IMR-90 (cell line): ENCODE results near the gene STX8.

ENCODE experiments used
- CEBPB ChIP-seq: IDR thresholded peaks from 2 replicates; pipeline ENCODE4 v1.6.1; 2012; ENCODE audit warnings: low read depth, low read length, improper control_type of control experiment
- CTCF ChIP-seq: conservative IDR thresholded peaks from 2 replicates; pipeline ENCODE4 v1.5.1; 2012; ENCODE audit warnings: mild to moderate bottlenecking, low read depth, low read length, improper control_type of control experiment
- ELK1 ChIP-seq: fragments of 150-350 bp; IDR thresholded peaks from 2 replicates; pipeline ENCODE4 v1.6.1; 2016; ENCODE audit warnings: low read depth, mild to moderate bottlenecking, low read length, moderate library complexity, borderline replicate concordance
- FOS ChIP-seq: fragments of 150-350 bp; IDR thresholded peaks from 2 replicates; pipeline ENCODE4 v1.6.1; 2016; ENCODE audit warnings: low read depth, low read length
- MAZ ChIP-seq: IDR thresholded peaks from 2 replicates; pipeline ENCODE4 v1.6.1; 2012; ENCODE audit warnings: low read depth, mild to moderate bottlenecking, low read length, improper control_type of control experiment, moderate library complexity, borderline replicate concordance
- MXI1 ChIP-seq: IDR thresholded peaks from 2 replicates; pipeline ENCODE4 v1.6.1; 2012; ENCODE audit warnings: low read depth, mild to moderate bottlenecking, low read length, moderate library complexity, borderline replicate concordance
- NFE2L2 ChIP-seq: fragments of 150-350 bp; IDR thresholded peaks from 2 replicates; pipeline ENCODE4 v1.6.1; 2016; ENCODE audit warnings: low read depth, mild to moderate bottlenecking, low read length
- POLR2A ChIP-seq: IDR thresholded peaks from 2 replicates; pipeline ENCODE4 v1.6.1; 2012; ENCODE audit warnings: mild to moderate bottlenecking, low read depth, low read length
- RAD21 ChIP-seq: IDR thresholded peaks from 2 replicates; pipeline ENCODE4 v1.6.1; 2012; ENCODE audit warnings: low read length, improper control_type of control experiment
- RFX5 ChIP-seq: IDR thresholded peaks from 2 replicates; pipeline ENCODE4 v1.8.0; 2012; ENCODE audit warnings: low read depth, mild to moderate bottlenecking, low read length, moderate library complexity
- SMC3 ChIP-seq: fragments of 150-350 bp; IDR thresholded peaks from 2 replicates; pipeline ENCODE4 v1.6.1; 2016; ENCODE audit warnings: low read depth, mild to moderate bottlenecking, antibody characterized with exemption, low read length, moderate library complexity

- no peak for TF ChIP-seq POLR2A
- no peak for TF ChIP-seq CTCF
- TF ChIP-seq NFE2L2: no peak
- TF ChIP-seq MXI1: no peak
- no peak for TF ChIP-seq FOS
- TF ChIP-seq RAD21: no peak
- TF ChIP-seq MAZ: no peak
- no peak for TF ChIP-seq CEBPB
- no peak for TF ChIP-seq RFX5
- no peak for TF ChIP-seq ELK1
- TF ChIP-seq SMC3: no peak
Observed at GRCh38 chr17:9509236-9509816, 66.3 kb downstream of the STX8 start.
